Heart left ventricle (tissue), 13 donors: ENCODE measurements around the gene COX4I1.

Source experiments
- CTCF ChIP-seq, 12 donors: fragments of 200-600 bp; sonication (generic) in 4 of 12; IDR thresholded peaks; one replicate each; pipeline versions ENCODE4 v1.5.0 to v1.8.0; 2018 to 2022; ENCODE audit warnings: antibody characterized with exemption in 12 of 12, mild to moderate bottlenecking in 5 of 12
- POLR2A ChIP-seq, 2 donors: fragments of 450-650 bp; IDR thresholded peaks; one replicate each; pipeline ENCODE4 v1.6.1; 2017; ENCODE audit warnings: antibody characterized with exemption in 2 of 2, mild to moderate bottlenecking in 2 of 2, moderate library complexity in 2 of 2
- donor health status: ischemic (EF 13 %, LVEDD 7.1; RV severe dilation, severe dysfunction).
- donor health status: DM: no; HTN: yes; CAD: no.
- donor health status: DM: no; HTN: no; CAD: no.
- donor health status: ischemic (EF 25% LVEDD 6.9; RV normal size, moderate dysfunction).
- donor health status: ischemic (EF 25% LVEDD 5.7; RV mildly dilated, moderate dysfunction).
- donor health status: ischemic (EF 35%, LVEDD 5.7; RV mildly dilated, moderate dysfunction).
- donor health status: nonischemic (EF 11% LVEDD 7.7; RV severe dilation, severe dysfunction).
- donor health status: DM: yes; HTN: yes; CAD: no.
- donor health status: PGD.
- donor health status: ischemic (EF 29% LVEDD 5.4; RV normal size, mild dysfunction).
- donor health status: nonischemic (EF 23%, LVEDD 6.1; RV moderate dilation, normal function).

GRCh38 chr16:85825326-85825725 lies 25.8 kb downstream of the COX4I1 start:
- TF ChIP-seq CTCF (IDR thresholded peaks at IDR 0.05) (no peak), POLR2A (IDR thresholded peaks at IDR 0.05) (no peak)
